SU-DHL-6 (cell line): ENCODE measurements around the gene FTCDNL1.
A peak's percentile ranks its signal among the peaks of the same experiment; 100 is the strongest.

Source experiments
- H2AFZ ChIP-seq: fragments of 200-600 bp; sonication (generic); 2 replicates; pipeline ENCODE4 v1.6.1; 2014; ENCODE audit warnings: low read depth, mild to moderate bottlenecking, moderate library complexity, mixed read lengths, antibody characterized with exemption, low read length; ENCODE audit not compliant: severe bottlenecking
- H3F3A ChIP-seq: fragments of 200-600 bp; shearing (Covaris generic); 2 replicates; pipeline ENCODE4 v1.6.0; 2016; ENCODE audit warnings: antibody characterized with exemption, mild to moderate bottlenecking; ENCODE audit not compliant: insufficient read depth
- H3K27ac ChIP-seq: fragments of 200-600 bp; sonication (generic); 2 replicates; pipeline ENCODE4 v1.5.1; 2016; ENCODE audit warnings: low read depth, mild to moderate bottlenecking, low read length, moderate library complexity, mixed read lengths
- H3K27me3 ChIP-seq: fragments of 200-600 bp; sonication (generic), shearing (Covaris generic); 2 replicates; pipeline ENCODE4 v1.6.0; 2014; ENCODE audit warnings: mild to moderate bottlenecking, low read length
- H3K36me3 ChIP-seq: fragments of 200-600 bp; sonication (generic); 2 replicates; pipeline ENCODE4 v1.6.1; 2014; ENCODE audit warnings: mild to moderate bottlenecking, low read length, mixed read lengths
- H3K4me2 ChIP-seq: fragments of 300-600, 200-600 bp; shearing (Covaris generic), sonication (generic); 2 replicates; pipeline ENCODE4 v1.6.0; 2014; ENCODE audit warnings: low read length, low read depth, mild to moderate bottlenecking; ENCODE audit not compliant: poor library complexity, severe bottlenecking
- H3K4me3 ChIP-seq: fragments of 200-600 bp; sonication (generic); 2 replicates; pipeline ENCODE4 v1.5.1; 2014; ENCODE audit warnings: antibody characterized with exemption, low read length, mild to moderate bottlenecking, mixed read lengths; ENCODE audit not compliant: insufficient read depth, poor library complexity, severe bottlenecking
- H3K79me2 ChIP-seq: fragments of 200-600 bp; sonication (generic); 2 replicates; pipeline ENCODE4 v1.6.1; 2014; ENCODE audit warnings: mild to moderate bottlenecking, low read length, moderate library complexity; ENCODE audit not compliant: insufficient read depth
- H3K9ac ChIP-seq: fragments of 200-600 bp; sonication (generic); 2 replicates; pipeline ENCODE4 v1.7.0; 2014; ENCODE audit warnings: mild to moderate bottlenecking, low read length
- H3K9me2 ChIP-seq: fragments of 200-600 bp; sonication (generic); replicated peaks from 2 replicates; pipeline ENCODE4 v1.6.1; 2014; ENCODE audit warnings: low read length; ENCODE audit not compliant: insufficient read depth
- H3K9me3 ChIP-seq: fragments of 200-600 bp; sonication (generic); 2 replicates; pipeline ENCODE4 v1.6.1; 2014; ENCODE audit warnings: low read length, mixed read lengths; ENCODE audit not compliant: insufficient read depth
- H4K20me1 ChIP-seq: fragments of 200-600 bp; sonication (generic); 2 replicates; pipeline ENCODE4 v1.6.1; 2014; ENCODE audit warnings: low read depth, mild to moderate bottlenecking, antibody characterized with exemption, low read length, moderate library complexity, mixed read lengths
- CTCF ChIP-seq: fragments of 200-600 bp; sonication (generic); IDR thresholded peaks from one replicate; pipeline ENCODE4 v1.5.1; 2017; ENCODE audit warnings: antibody characterized with exemption, mild to moderate bottlenecking, low read length, moderate library complexity; ENCODE audit not compliant: insufficient read depth, poor library complexity, severe bottlenecking
- EZH2phosphoT487 ChIP-seq: fragments of 200-600 bp; sonication (generic), shearing (Covaris generic); conservative IDR thresholded peaks from 2 replicates; pipeline ENCODE4 v1.6.1; 2018; ENCODE audit warnings: mild to moderate bottlenecking, antibody characterized with exemption, low read length, moderate library complexity, mixed read lengths

Gene FTCDNL1

GRCh38 chr2:199851501-199851810 is 464 bp upstream of the FTCDNL1 start:
- H4K20me1 ChIP-seq, result no peaks in the 10 kb centered on the region
- peak overlapping the region; percentile 78 for H3K4me3 ChIP-seq
- peaks cover 7% of the 10 kb centered on the region; the same call in 1 of the 2 replicates for H3F3A ChIP-seq
- H3K9me2 ChIP-seq, result no peaks in the 10 kb centered on the region
- H3K9ac ChIP-seq, result peak overlapping the region; percentile 58
- H2AFZ ChIP-seq, result peak overlapping the region; percentile 93
- no peaks in the 10 kb centered on the region for H3K27me3 ChIP-seq
- no peaks in the 10 kb centered on the region for H3K79me2 ChIP-seq
- peak overlapping the region; percentile 66 for H3K4me2 ChIP-seq
- no peak overlapping the region for H3K27ac ChIP-seq
- H3K36me3 ChIP-seq, result no peaks in the 10 kb centered on the region
- TF ChIP-seq CTCF (peak; percentile 5), EZH2phosphoT487 (no peak)
- no peaks in the 10 kb centered on the region for H3K9me3 ChIP-seq

GRCh38 chr2:199850218-199850717 is 724 bp downstream of the FTCDNL1 start:
- Histone ChIP-seq H3K9ac (peak overlapping the region; percentile 58), H3K9me2 (no peaks in the 10 kb centered on the region), H3F3A (peaks cover 7% of the 10 kb centered on the region; the same call in 1 of the 2 replicates), H3K4me3 (peak overlapping the region; percentile 78), H3K9me3 (no peaks in the 10 kb centered on the region), H2AFZ (peak overlapping the region; percentile 99), H4K20me1 (no peaks in the 10 kb centered on the region), H3K27ac (no peak overlapping the region), H3K36me3 (no peaks in the 10 kb centered on the region), H3K4me2 (peak overlapping the region; percentile 66), H3K79me2 (no peaks in the 10 kb centered on the region), H3K27me3 (no peaks in the 10 kb centered on the region)
- TF ChIP-seq CTCF (no peak), EZH2phosphoT487 (no peak)

- Histone ChIP-seq H4K20me1 (no peaks in the 10 kb centered on the region), H3K27me3 (no peaks in the 10 kb centered on the region), H3F3A (peaks cover 7% of the 10 kb centered on the region; the same call in 1 of the 2 replicates), H3K9me2 (no peaks in the 10 kb centered on the region), H3K4me3 (no peak overlapping the region), H2AFZ (no peak overlapping the region), H3K9me3 (no peaks in the 10 kb centered on the region), H3K4me2 (no peak overlapping the region), H3K79me2 (no peaks in the 10 kb centered on the region), H3K9ac (no peak overlapping the region), H3K27ac (no peak overlapping the region), H3K36me3 (no peaks in the 10 kb centered on the region)
- no peak for TF ChIP-seq CTCF
- TF ChIP-seq EZH2phosphoT487, result no peak
Measured at GRCh38 chr2:199848389-199849130, 2.4 kb downstream of the FTCDNL1 start.
